GM12801 (cell line): ENCODE results near the gene CD300LG.

Experiments
- CTCF ChIP-seq: IDR thresholded peaks from one replicate; pipeline ENCODE4 v1.5.1; 2011; ENCODE audit warnings: control low read depth; ENCODE audit not compliant: insufficient read length; ENCODE audit errors: extremely low read depth

The CD300LG gene

GRCh38 chr17:43857957-43858600 lies 11.1 kb downstream of the CD300LG start:
- TF ChIP-seq CTCF = no peak

- no peak for TF ChIP-seq CTCF
Observed at GRCh38 chr17:43860077-43860725, 13.2 kb downstream of the CD300LG start.

- no peak for TF ChIP-seq CTCF
Observed at GRCh38 chr17:43860927-43861622, 14.1 kb downstream of the CD300LG start.

- TF ChIP-seq CTCF = no peak
Observed at GRCh38 chr17:43861960-43862359, 15.0 kb downstream of the CD300LG start.

GRCh38 chr17:43864161-43864984 lies 17.4 kb downstream of the CD300LG start:
- no peak for TF ChIP-seq CTCF

GRCh38 chr17:43868226-43868994 lies 21.4 kb downstream of the CD300LG start:
- TF ChIP-seq CTCF = no peak
